Measurements from ENCODE around the gene TEDC1.

TEDC1 gene

GRCh38 chr14:105497671-105498429 is 6.8 kb downstream of the TEDC1 start:
- peak; percentile 43 to 78 for DNase-seq

DNA sequence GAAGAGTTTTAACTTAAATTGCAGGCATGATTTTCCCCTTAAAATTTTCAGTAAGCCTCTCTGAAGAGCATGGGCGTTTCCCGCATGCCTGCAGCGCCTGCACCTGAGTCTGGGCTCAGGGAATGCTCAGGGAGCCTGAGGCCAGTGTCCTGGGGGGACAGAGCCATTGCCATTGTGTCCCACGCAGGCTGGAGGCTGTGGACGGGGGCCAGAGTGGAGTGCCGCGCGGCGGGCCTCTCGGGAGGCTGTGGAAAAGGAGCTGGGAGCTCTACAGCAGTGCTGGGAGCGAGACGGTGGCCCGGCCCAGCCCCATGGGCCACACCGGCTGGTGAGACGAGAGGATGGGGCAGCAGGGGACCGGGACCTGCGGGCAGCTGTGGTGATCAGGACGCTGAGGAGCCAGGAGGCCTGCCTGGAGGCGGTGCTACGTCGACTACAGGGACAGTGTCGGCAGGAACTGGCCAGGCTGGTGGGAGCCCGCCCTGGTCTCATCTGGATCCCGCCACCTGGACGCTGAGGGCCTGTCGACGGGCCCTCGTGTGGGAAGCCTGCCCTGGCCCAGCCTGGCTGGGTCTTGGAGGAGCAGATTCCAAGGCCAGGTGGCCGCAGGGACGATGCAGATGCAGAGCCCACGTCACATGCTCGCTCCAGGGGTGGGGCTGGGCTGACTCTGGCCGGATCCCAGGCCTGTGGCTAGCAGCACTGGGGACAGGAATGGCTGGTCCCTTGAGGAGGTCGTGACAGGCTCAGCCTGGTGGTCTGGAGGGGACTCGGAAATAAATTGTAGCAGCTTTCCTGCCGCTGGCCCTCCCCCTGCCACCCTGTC is 7.6 kb downstream of the TEDC1 start:
- DNase-seq: no peak

GRCh38 chr14:105499256-105500035 is 8.4 kb downstream of the TEDC1 start:
- DNase-seq: no peak

DNA sequence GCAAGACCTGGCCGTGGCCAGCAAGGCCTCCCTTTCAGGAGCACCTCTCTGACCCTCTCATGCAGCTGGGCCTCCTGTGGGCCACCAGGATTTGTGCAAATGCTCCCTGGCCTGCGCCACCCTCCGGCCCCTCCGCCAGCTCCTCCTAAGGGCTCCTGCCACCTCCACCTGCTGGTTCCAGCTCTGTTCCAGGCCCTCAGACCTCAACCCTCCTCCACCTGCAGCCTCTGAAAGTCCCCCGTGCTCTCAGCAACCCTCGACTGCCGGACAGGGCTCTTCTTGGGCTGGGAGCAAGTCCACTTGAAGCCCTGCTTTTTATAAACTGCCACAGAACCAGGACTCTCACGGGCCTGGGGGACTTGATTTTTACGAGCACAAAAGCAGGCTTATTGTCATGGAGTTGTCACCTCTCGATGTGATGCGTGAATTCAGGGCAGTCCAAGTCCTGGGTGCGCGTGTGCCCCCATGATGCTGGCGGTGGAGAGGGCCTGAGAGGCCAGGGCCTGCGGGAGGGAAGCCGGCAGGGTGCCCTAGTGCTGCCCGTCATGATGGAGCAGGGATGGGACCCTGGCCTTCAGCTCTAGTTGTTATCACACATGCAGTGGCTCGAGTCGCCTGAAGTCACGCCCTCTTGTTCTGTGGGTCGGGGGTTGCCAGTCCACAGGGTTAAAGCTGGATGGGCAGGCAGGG is 9.1 kb downstream of the TEDC1 start:
- no peak for DNase-seq

GRCh38 chr14:105500726-105501101 is 9.7 kb downstream of the TEDC1 start:
- no peak for DNase-seq

DNA sequence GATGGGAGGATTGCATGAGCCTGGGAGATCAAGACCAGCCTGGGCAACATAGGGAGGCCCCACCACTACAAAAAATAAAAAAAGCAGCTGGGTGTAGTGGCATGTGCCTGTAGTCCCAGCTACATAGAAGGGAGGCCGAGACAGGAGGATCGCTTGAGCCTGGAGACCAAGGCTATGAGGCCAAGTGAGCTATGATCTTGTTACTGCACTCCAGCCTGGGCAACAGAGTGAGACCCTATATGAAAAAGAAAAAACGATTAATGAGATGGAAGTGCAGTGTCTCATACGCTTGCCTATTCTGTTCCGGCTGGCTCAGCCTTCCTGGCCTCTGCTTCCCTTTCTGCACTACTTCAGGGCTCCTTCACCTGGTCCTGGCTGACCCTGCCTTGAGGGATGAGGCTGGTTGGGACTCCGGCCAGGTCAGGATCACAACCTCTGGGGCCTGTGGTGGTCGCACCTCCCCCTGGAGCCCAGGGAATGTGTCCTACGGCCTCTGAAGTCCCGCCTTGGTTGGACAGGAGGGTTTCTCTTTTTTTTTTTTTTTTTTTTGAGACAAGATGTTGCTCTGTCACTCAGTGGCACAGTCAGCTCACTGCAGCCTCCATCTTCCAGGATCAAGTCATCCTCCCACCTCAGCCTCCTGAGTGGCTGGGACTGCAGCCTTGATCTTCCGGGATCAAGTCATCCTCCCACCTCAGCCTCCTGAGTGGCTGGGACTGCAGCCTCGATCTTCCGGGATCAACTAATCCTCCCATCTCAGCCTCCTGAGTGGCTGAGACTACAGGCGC is 10.7 kb downstream of the TEDC1 start:
- no peak for DNase-seq

DNA sequence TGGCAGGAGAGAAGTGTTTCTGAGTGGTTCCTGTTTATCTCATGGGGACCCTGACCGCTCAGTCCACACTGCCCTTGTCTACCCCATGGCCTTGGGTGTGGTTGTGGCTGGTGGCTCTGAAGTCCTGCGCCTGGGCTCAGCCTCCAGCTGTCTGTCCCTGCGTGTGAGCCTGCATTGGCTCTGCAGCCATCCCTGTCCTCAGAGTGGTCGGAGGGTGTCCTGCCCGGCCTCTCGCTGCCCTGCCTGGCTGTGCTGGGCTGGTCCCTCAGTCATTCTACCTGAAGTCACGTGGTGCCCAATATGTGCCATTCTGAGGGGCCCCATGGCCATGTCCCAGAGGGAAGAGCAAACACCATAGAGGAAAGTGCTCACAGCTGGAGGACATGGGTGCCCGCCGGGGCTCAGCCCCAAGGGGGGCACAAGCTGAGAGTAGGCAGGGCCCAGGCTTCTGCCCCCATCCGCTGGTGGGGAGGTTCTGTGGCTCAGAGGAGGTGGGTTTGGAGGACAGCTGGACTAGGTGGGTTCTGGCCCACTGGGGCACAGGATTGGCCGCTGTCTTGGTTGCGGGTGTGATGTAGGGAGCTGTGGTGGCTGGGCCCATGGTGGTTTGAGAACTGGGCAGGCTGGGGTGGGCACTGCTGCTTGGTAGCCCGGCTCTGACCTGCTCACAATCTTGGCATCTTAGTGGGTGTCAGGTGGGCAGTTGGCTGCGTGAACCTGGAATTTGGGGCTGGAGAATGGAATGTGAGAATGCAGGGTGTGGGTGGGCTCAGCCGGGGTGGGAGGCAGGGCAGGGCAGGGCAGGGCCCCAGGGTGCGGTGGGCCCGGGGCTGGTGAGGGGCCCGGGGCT is 11.6 kb downstream of the TEDC1 start:
- no peak for DNase-seq

- no peak for DNase-seq
Measured at GRCh38 chr14:105503296-105503640, 12.2 kb downstream of the TEDC1 start.

DNA sequence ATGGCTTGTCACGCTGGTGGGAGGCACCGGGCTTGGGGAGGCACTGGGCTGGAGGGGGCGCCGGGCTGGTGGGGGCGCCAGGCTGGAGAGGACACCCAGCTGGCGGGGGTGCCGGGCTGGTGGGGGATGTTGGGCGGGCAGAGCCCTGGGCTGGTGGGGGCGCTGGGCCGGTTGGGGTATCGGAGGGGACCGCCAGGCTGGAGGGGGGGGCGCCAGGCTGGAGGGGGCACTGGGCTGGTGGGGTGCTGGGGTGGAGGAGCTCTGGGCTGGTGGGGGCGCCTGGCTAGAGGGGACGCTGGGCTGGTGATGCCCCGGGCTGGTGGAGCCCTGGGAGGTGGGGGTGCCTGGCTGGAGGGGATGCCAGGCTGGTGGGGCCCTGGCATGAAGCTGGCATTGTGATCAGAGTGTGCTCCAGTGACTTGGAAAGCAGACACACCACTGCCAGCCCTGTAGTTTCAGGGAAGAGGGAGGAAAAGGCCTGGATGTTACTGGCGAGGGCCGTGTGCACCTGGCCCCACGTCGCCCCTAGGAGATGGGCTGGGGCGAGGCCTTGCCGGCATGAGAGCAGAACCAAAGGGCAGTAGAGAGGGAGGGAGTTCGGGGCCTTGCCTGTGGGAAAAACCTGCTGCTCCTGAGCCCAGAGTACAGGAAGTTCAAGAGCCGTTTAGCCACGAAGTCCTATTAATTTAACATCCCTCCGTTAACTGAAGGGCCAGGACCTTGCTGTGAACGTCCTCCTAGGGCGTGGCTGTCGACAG is 13.1 kb downstream of the TEDC1 start:
- DNase-seq: no peak

DNA sequence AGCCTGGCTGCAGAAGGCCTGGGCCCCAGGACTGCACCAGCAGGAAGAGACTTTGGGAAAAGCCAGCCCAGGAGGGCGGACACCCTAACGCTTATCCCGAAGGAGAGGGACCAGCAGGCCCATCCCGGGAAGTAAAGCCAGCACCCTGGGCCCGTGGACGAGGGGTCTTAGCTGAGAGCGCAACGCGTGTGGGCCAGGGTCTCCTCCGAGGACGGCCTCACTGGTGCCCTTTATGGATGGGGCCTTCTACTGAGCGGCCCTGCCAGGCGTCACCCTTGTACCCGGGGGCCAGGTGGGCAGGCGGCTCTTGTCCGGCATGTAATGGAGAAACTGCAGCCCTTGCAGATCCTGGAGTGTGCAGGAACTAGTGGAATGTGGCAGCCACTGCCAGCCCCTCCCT is 14.1 kb downstream of the TEDC1 start:
- DNase-seq: no peak

GRCh38 chr14:105507247-105507646 is 16.2 kb downstream of the TEDC1 start:
- DNase-seq: no peak

DNA sequence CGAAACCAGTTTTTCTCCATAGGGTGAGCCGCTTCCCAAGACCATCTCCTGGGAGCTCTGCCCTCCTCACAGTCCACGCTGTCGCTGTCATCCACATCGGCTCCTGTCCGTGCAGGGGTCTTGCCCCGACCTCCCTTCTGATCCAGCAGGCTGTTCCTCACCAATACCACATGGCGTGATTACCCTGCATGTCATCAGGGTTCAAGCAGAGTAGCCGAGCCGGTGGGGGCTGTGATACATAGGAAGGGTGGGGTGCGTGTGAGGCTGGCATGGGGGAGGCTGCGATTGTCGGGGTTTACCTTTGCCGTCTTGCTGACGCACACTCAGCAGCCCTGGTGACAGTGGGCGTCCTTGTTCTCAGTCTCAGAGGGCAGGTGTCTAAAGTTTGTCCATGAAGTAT is 17.0 kb downstream of the TEDC1 start:
- no peak for DNase-seq

- no peak for DNase-seq
Measured at GRCh38 chr14:105508601-105509000, 17.6 kb downstream of the TEDC1 start.

DNA sequence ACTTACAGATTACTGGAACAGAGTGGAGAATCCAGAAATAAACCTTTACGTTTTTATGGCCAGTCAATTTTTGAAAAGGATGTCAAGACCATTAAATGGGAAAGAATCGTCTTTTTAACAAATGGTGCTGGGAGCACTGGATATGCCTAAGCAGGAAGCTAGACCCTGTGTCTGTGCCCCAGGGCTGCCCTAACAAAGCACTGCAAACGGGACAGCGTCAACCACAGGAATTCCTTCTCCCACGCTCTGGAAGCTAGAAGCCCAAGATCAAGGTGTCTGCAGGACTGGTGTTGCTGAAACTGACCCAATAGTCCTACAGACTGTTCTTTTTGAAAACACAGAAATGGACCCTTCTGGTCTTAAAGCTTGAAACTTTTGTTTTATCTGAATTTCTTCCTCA is 26.1 kb downstream of the TEDC1 start:
- DNase-seq: no peak

DNA sequence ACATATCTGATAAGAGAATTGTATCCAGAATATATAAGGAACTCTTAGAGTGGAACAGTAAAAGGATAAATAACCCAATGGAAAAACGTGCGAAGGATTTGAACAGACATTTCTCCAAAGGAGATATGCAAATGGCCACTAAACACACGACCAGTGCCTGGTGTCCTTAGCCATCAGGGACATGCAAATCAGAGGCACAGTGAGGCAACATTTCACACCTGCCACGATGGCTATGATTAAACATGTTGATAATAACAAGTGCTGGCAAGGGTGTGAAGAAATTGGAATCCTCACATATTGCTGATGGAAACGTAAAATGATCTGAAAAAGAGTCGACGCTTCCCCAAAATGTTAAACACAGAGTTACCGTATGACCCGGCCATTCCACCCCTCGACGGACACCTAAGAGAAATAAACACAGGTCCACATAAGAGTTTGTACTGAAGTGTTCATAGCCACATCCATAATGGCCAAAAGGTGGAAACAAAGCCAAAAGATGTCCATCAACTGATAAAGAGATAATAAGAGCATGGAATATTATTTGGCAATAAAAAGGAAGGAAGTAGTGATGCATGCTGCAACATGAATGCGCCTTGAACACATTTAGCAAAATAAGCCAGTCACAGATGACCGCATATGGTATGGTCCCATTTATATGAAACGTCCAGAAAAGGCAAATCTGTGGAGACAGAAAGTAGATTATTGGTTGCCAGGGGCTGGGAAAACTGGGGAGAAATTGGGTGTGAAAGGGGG is 29.1 kb downstream of the TEDC1 start:
- DNase-seq: no peak

- DNase-seq: no peak
Measured at GRCh38 chr14:105525326-105525725, 34.3 kb downstream of the TEDC1 start.

GRCh38 chr14:105525861-105526775 is 35.1 kb downstream of the TEDC1 start, which contains the start of gene TMEM121:
Gene TMEM121, plus strand, starts transcription at chr14:105526583. Its CDS starts 2,252 bp downstream, at chr14:105528835.
- DNase-seq: peak; percentile 7 to 10

- no peak for DNase-seq
Measured at GRCh38 chr14:105526776-105527380, 35.8 kb downstream of the TEDC1 start.

All from NCI-H2081 (cell line).